Activated CD4-positive, alpha-beta T cell treated with anti-CD3 and anti-CD28 coated beads, Interleukin-2, amount 50 U/mL, for 4 hours (primary cell): ENCODE results near the gene CCDC85C.

ENCODE experiments used
- DNase-seq, 2 experiments: peaks; one replicate each; pipeline ENCODE4 v3.0.0-alpha.2; 2020

The CCDC85C gene

DNA sequence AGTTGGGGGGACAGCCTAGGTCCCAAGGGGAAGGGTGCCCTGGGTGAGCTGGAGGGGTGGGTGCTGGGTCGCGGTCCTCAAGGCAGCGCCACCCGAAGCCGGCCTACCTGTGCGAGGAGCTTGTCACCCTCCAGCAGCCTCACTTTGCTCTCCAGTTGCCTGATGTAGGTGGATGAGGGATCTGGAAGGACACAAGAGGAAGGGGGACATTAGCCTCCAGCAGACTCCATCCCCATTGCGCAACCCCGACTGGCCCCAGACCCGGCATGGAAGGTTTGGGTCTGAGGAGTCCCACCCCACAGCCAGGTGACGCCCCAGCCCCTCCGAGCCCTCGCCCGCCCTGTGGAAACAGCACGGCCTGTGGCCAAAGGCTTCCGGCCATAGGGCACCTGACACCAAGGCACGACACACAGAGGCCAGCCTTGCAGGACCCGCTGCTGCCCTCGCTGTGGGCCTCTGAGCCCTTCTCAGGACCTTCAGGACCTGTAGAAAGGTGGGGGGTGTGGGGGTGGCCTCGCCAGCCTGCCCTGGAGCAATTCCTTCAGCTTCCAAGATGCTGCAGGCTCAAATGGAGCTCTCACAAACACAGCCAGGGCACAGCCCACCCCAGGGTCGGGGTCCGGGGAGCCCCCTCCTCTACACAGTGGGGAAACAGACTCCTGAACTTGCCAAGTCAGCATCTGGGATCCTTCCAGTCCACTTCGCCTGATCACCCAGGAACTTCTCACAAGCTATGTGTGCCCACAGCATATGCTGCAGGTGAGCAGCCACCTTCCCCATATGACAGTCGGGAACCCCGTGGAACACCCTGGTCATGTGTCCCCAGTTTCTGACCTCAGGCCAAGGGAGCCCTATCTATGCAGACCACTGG is 67.9 kb downstream of the CCDC85C start:
- no peak for DNase-seq

GRCh38 chr14:99535448-99535847 is 68.6 kb downstream of the CCDC85C start:
- DNase-seq, result no peak

DNA sequence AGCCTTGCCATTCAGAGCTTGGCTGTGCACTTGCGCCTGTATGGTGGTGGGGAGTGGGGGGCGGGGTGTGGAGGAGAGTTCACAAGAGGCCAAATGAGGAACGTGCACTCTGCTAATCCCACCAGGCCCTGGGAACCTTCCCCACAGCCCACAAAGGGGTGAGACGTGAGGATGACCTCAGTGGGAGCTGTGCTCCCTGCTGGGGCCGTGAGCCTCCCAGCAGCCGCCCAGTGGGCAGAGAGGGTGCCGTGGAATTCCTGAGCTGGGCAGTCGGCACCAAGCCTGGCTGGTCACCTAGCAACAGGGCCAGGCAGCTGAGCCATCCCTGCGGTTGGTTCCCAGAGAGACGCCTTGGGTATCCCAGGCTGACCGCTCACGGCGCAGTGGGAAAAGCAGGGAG is 69.1 kb downstream of the CCDC85C start:
- no peak for DNase-seq

DNA sequence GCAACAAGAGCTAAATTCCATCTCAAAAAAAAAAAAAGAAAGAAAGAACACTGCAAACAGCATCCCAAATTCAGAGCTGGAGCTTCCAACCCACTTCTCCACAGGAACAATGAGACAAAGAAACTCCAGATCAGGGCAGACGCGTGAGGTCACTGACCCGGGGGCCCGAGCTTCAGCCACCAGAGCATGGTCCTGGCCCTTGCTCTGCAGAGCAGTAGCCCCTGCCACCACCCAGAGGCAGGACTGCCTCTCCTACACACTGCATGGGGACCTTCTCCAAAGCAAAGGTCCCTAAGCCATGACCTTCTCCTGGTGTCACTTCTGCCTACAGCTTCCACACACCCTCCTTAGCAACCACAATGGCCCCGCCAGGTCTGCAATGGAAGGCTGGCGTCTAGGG is 69.7 kb downstream of the CCDC85C start:
- no peak for DNase-seq

- no peak for DNase-seq
These were observed 71.7 kb downstream of the CCDC85C start for GRCh38 chr14:99532310-99532709.

GRCh38 chr14:99531251-99532096 is 72.5 kb downstream of the CCDC85C start:
- DNase-seq, result no peak

- DNase-seq, result no peak
These were observed 73.4 kb downstream of the CCDC85C start for GRCh38 chr14:99530407-99531155.

DNA sequence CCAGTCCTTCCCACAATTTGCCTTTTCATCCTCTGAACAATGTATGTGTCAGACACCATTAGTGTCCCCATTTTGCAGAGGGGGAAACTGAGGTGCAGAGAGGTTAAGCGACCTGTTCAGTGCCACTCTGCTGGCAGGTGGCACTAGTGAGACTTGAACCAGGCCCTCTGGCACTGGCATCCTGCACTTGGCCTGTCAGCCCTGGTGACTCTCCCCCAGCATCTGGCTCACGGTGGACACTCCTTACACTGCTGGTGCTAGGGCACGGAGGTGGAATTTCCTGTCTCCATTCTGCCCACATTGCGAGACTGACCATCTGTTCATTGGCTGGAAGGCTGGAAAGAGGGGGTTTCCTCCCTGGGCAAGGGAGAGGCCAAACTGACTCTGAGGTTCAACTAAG is 74.1 kb downstream of the CCDC85C start:
- no peak for DNase-seq

- DNase-seq, result no peak
These were observed 76.5 kb downstream of the CCDC85C start for GRCh38 chr14:99527427-99528076.

DNA sequence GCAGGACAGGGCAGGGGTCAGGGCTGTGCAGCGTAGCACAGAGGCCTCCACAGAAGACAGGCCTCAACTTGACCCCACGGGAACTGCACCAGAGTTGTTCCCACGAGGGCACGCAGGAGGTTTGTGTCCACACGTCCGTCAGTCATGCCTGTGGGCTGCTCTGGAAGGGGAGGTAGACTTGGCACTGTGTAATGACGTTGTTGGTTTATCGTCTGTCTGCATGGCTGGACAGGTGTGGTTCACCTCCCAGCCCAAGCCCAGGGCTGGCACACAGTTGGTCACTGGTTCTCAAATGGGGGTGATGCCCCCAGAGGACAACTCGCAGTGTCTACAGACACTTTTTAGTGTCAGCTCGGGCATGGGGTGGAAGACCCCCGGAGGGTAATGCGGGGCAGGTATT is 77.0 kb downstream of the CCDC85C start:
- DNase-seq, result no peak

- DNase-seq, result no peak
These were observed 78.3 kb downstream of the CCDC85C start for GRCh38 chr14:99525699-99526080.

- no peak for DNase-seq
These were observed 79.0 kb downstream of the CCDC85C start for GRCh38 chr14:99524804-99525698.

DNA sequence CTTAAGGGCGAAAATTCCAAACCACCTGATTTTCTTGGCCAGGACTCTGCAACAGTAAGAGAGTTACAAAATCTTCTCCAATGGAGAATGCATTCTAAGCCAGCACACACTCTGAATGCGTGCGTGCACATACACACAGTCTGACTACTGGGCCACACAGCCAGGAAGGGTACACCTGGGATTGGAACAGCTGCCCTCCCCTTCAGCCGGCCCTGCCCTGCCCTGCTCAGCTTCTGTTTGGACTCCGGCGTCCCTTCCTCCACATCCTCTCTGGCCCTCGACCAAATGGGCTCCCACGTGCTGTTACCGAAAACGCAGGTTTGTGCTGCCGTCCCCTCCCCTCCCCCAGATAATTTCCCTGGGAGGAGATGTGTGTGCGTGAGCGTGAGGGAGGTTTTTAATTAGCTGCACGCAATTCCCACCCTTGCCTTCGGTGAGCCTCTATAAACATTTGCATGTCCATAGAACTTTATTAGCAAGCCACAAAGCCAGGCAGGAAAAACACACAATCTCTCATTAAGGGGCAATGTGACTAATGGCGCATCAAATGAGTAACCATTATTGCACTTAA is 79.8 kb downstream of the CCDC85C start:
- DNase-seq, result no peak

- DNase-seq, result no peak
These were observed 80.3 kb downstream of the CCDC85C start for GRCh38 chr14:99523704-99524055.

DNA sequence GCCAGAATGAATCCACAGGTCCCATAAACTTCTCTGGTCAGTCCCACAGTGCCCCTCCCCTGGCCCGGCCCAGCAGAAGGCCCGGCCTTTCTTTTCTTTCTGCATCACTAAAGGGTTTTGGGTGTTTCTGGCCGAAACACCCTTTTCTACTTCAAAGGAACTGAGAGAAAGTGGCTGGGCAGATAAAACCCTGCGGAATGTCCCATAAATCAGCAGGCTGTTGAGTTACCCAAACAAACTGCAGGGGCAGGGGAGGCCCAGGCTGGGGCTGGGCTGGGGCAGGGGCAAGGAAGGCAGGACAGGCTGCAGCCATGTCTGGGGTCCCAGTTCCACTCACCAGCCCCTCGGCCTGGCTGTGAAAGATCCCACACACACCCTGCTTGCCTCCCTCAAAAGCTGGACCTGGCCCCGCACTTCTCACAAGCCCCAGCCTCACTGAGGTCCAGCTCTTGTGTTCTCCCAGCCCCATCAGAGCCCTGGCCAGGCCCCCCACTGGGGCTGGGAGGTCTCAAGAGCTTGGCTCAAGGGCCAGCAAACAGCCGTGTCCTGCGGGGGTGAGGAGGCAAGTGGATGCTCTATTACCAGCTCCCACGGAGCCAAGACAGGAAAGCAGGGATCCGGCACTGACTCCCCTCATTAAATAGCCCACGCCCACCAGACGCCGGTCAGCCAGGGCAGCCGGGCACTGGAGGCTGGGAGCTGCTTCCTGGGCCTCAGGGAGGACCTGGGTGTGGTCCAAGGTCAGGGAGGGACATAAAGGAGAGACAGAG is 80.9 kb downstream of the CCDC85C start:
- no peak for DNase-seq

DNA sequence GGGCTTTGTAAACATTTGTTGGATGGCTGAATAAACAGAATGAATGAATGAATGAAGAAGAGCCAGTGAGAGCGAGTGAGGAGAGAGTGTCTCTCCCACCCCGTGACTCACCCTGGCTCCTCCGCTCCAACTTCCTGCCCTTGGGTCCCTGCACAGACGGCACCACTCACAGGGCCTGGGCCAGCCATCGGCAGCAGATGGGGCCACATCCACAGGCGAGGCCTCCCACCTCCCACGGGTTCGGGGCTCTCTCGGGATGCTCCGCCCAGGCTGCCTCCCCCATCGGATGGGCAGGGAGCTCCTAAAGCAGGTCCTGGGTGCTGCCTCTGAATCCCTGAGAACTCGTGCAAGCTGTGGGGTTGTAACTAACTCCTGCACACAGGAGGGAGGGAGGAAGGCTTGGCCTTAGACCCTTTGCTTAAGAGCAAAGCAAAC is 81.5 kb downstream of the CCDC85C start:
- no peak for DNase-seq

DNA sequence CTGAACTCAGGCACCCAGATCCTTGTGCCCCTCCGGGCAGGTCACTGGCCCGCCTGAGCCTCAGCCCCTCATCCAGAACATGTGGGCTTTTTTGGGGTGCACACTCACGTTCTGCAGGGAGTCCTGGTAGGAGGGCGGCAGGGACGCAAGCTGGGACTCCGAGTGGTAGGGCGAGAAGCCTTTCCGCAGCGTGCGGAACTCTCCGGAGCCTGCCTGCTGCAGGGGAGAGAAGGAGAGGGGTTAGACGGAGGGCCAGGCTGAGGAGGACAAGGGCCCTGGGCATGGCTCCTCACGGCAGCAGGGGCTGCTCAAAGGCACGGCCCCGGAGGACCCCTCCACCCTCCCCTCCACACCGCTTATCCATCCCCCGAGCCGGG is 82.0 kb downstream of the CCDC85C start:
- no peak for DNase-seq

GRCh38 chr14:99521176-99522024 is 82.6 kb downstream of the CCDC85C start:
- no peak for DNase-seq

GRCh38 chr14:99520571-99521081 is 83.4 kb downstream of the CCDC85C start:
- DNase-seq, result no peak
